ENCODE data around the gene PLB1.

The PLB1 gene

GRCh38 chr2:28534817-28535216 is 39.0 kb downstream of the PLB1 start:
- no peak overlapping the region for H3K9ac ChIP-seq (ENCODE audit: low read length in 2 of 2)
- H3K4me3 ChIP-seq (ENCODE audit: low read length in 2 of 2): no peak overlapping the region

DNA sequence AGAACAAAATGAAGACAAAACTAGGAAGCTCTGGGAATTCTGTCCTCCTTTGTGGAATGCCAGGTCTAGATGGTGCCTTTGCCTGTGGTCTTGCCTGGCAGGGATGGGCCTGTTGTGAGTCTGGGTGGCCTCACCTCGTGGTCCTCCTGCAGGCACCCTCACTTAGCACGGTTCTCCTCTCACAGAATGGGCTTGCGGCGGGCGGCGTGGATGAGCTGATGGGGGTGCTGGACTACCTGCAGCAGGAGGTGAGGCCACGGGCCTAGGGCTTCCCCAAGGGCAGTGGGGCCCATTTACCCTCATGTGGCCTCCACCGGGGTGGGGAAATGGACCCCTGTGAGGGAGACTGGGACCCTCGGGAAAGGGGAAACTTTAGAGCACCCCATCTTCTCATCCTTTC is 42.3 kb downstream of the PLB1 start:
- Histone ChIP-seq H3K36me3 (ENCODE audit: control insufficient read depth in 2 of 2, insufficient read depth in 2 of 2, low read length in 2 of 2) (no peaks in the 10 kb centered on the region), H3K4me3 (ENCODE audit: low read length in 2 of 2) (no peak overlapping the region), H3K9ac (ENCODE audit: low read length in 2 of 2) (no peak overlapping the region), H3K4me1 (ENCODE audit: control insufficient read depth, insufficient read depth, low read length) (no peaks in the 10 kb centered on the region), H3K9me3 (ENCODE audit: control insufficient read depth in 2 of 2, low read length in 2 of 2) (no peaks in the 10 kb centered on the region), H3K27me3 (ENCODE audit: control insufficient read depth in 1 of 2, insufficient read depth in 2 of 2, low read length in 2 of 2) (no peaks in the 10 kb centered on the region), H3K27ac (ENCODE audit: low read length) (no peak overlapping the region)

More at GRCh38 chr2:28534817-28535216, 39.0 kb downstream of the PLB1 start:
- H3K36me3 ChIP-seq (ENCODE audit: control insufficient read depth in 2 of 2, insufficient read depth in 2 of 2, low read length in 2 of 2): no peaks in the 10 kb centered on the region
- no peaks in the 10 kb centered on the region for H3K4me1 ChIP-seq (ENCODE audit: control insufficient read depth, insufficient read depth, low read length)
- H3K27me3 ChIP-seq (ENCODE audit: control insufficient read depth in 1 of 2, insufficient read depth in 2 of 2, low read length in 2 of 2): no peaks in the 10 kb centered on the region
- H3K27ac ChIP-seq (ENCODE audit: low read length): no peak overlapping the region
- H3K9me3 ChIP-seq (ENCODE audit: control insufficient read depth in 2 of 2, low read length in 2 of 2): no peaks in the 10 kb centered on the region

DNA sequence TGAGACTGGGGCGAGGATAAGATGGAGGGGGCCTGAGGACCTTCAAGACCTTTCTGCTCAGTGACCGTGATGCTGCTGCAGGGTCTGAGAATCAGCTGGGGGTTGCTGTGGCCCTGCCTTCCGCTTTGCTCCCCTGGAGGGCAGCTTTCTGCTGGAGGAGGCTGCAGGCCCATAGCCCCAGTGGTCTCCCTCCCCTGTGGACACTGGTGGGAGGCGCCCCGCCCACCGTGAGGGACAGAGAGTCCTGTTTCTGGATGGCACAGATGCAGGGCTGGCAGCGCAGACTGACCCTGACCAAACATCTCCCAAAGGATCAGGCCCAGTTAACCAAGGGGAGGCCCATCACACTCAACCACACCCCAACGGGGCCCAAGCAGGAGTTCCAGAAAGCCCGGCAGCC is 42.8 kb downstream of the PLB1 start:
- no peak overlapping the region for H3K9ac ChIP-seq (ENCODE audit: low read length in 2 of 2)

GRCh38 chr2:28539118-28539541 is 43.3 kb downstream of the PLB1 start:
- H3K4me1 ChIP-seq (ENCODE audit: control insufficient read depth, insufficient read depth, low read length): no peaks in the 10 kb centered on the region
- H3K9me3 ChIP-seq (ENCODE audit: control insufficient read depth in 2 of 2, low read length in 2 of 2): no peaks in the 10 kb centered on the region
- H3K27me3 ChIP-seq (ENCODE audit: control insufficient read depth in 1 of 2, insufficient read depth in 2 of 2, low read length in 2 of 2): no peaks in the 10 kb centered on the region
- H3K4me3 ChIP-seq (ENCODE audit: low read length in 2 of 2): no peak overlapping the region
- H3K27ac ChIP-seq (ENCODE audit: low read length): no peak overlapping the region
- no peak overlapping the region for H3K9ac ChIP-seq (ENCODE audit: low read length in 2 of 2)
- H3K36me3 ChIP-seq (ENCODE audit: control insufficient read depth in 2 of 2, insufficient read depth in 2 of 2, low read length in 2 of 2): no peaks in the 10 kb centered on the region

More for the DNA sequence above, 42.8 kb downstream of the PLB1 start:
- Histone ChIP-seq H3K27me3 (ENCODE audit: control insufficient read depth in 1 of 2, insufficient read depth in 2 of 2, low read length in 2 of 2) (no peaks in the 10 kb centered on the region), H3K4me1 (ENCODE audit: control insufficient read depth, insufficient read depth, low read length) (no peaks in the 10 kb centered on the region), H3K36me3 (ENCODE audit: control insufficient read depth in 2 of 2, insufficient read depth in 2 of 2, low read length in 2 of 2) (no peaks in the 10 kb centered on the region), H3K27ac (ENCODE audit: low read length) (no peak overlapping the region), H3K9me3 (ENCODE audit: control insufficient read depth in 2 of 2, low read length in 2 of 2) (no peaks in the 10 kb centered on the region), H3K4me3 (ENCODE audit: low read length in 2 of 2) (no peak overlapping the region)

GRCh38 chr2:28543316-28544035 is 47.6 kb downstream of the PLB1 start:
- no peaks in the 10 kb centered on the region for H3K4me1 ChIP-seq (ENCODE audit: control insufficient read depth, insufficient read depth, low read length)
- no peaks in the 10 kb centered on the region for H3K36me3 ChIP-seq (ENCODE audit: control insufficient read depth in 2 of 2, insufficient read depth in 2 of 2, low read length in 2 of 2)
- no peaks in the 10 kb centered on the region for H3K27me3 ChIP-seq (ENCODE audit: control insufficient read depth in 1 of 2, insufficient read depth in 2 of 2, low read length in 2 of 2)
- H3K9me3 ChIP-seq (ENCODE audit: control insufficient read depth in 2 of 2, low read length in 2 of 2): no peaks in the 10 kb centered on the region
- no peak overlapping the region for H3K9ac ChIP-seq (ENCODE audit: low read length in 2 of 2)
- H3K27ac ChIP-seq (ENCODE audit: low read length): no peak overlapping the region
- no peak overlapping the region for H3K4me3 ChIP-seq (ENCODE audit: low read length in 2 of 2)

- H3K9ac ChIP-seq (ENCODE audit: low read length in 2 of 2): no peak overlapping the region
- no peak overlapping the region for H3K4me3 ChIP-seq (ENCODE audit: low read length in 2 of 2)
- no peaks in the 10 kb centered on the region for H3K9me3 ChIP-seq (ENCODE audit: control insufficient read depth in 2 of 2, low read length in 2 of 2)
- H3K36me3 ChIP-seq (ENCODE audit: control insufficient read depth in 2 of 2, insufficient read depth in 2 of 2, low read length in 2 of 2): no peaks in the 10 kb centered on the region
- H3K27ac ChIP-seq (ENCODE audit: low read length): no peak overlapping the region
- no peaks in the 10 kb centered on the region for H3K4me1 ChIP-seq (ENCODE audit: control insufficient read depth, insufficient read depth, low read length)
- no peaks in the 10 kb centered on the region for H3K27me3 ChIP-seq (ENCODE audit: control insufficient read depth in 1 of 2, insufficient read depth in 2 of 2, low read length in 2 of 2)
Observed at GRCh38 chr2:28544036-28544346, 48.1 kb downstream of the PLB1 start.

DNA sequence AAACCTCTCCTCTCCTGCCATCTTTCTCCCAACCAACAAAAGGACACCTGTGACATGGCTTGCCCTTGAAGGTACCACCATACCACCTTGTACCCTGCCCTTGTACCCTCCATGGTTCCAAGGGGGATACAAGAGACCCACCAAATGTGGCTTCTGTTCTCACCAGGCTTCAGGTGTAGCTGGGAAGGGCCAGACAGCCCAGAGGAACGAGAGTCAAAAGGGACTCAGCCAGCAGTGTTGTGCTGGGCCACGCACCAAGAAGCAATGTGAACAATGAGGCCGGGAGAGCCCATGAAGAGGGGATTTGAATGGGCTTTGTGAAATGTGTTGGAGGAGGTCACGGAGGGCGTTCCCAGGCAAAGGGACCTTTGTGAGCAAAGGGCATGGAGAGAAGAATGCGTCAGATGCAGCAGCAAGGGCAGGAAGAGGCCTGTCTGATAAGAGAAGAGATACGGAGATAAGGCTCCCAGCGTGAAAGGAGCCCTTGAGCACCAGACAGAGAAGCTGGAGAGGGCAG is 48.6 kb downstream of the PLB1 start:
- no peak overlapping the region for H3K9ac ChIP-seq (ENCODE audit: low read length in 2 of 2)
- no peaks in the 10 kb centered on the region for H3K36me3 ChIP-seq (ENCODE audit: control insufficient read depth in 2 of 2, insufficient read depth in 2 of 2, low read length in 2 of 2)
- H3K27me3 ChIP-seq (ENCODE audit: control insufficient read depth in 1 of 2, insufficient read depth in 2 of 2, low read length in 2 of 2): no peaks in the 10 kb centered on the region
- no peaks in the 10 kb centered on the region for H3K4me1 ChIP-seq (ENCODE audit: control insufficient read depth, insufficient read depth, low read length)
- no peaks in the 10 kb centered on the region for H3K9me3 ChIP-seq (ENCODE audit: control insufficient read depth in 2 of 2, low read length in 2 of 2)
- H3K4me3 ChIP-seq (ENCODE audit: low read length in 2 of 2): no peak overlapping the region
- no peak overlapping the region for H3K27ac ChIP-seq (ENCODE audit: low read length)

DNA sequence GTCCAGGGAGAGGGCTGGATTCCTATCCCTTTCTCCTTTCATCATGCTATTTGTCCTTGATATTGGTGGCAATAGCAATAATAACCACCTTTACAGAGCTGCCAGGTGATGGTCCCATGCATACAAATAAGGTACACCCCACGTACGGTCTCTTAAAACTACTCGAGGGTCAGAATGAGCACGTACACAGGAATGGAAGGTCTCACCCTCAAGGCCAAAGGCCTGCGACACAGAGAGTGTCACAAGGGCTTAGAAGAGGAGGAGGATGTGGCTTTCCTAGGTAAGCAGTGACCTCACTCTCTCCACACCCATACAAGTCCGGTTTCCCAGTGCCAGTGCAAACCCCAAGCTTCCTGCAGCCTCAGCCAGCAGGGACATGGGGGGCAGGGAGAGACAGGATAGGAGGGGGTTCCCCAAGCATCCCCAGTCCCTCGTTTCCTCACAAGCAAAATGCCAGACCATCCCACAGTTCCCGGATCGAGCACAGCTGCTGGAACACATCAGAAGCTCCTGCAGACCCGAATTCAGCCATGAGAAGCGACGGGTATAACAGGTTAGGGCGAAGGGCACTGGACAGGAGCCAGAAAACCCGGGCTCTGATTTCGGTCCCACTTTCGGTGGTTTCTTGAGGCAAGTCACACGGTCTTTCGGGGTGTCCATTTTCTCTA is 49.2 kb downstream of the PLB1 start:
- H3K9me3 ChIP-seq (ENCODE audit: control insufficient read depth in 2 of 2, low read length in 2 of 2): no peaks in the 10 kb centered on the region
- H3K27me3 ChIP-seq (ENCODE audit: control insufficient read depth in 1 of 2, insufficient read depth in 2 of 2, low read length in 2 of 2): no peaks in the 10 kb centered on the region
- no peaks in the 10 kb centered on the region for H3K4me1 ChIP-seq (ENCODE audit: control insufficient read depth, insufficient read depth, low read length)
- no peak overlapping the region for H3K27ac ChIP-seq (ENCODE audit: low read length)
- H3K4me3 ChIP-seq (ENCODE audit: low read length in 2 of 2): no peak overlapping the region
- H3K9ac ChIP-seq (ENCODE audit: low read length in 2 of 2): no peak overlapping the region
- H3K36me3 ChIP-seq (ENCODE audit: control insufficient read depth in 2 of 2, insufficient read depth in 2 of 2, low read length in 2 of 2): no peaks in the 10 kb centered on the region

GRCh38 chr2:28545590-28546200 is 49.8 kb downstream of the PLB1 start:
- Histone ChIP-seq H3K27me3 (ENCODE audit: control insufficient read depth in 1 of 2, insufficient read depth in 2 of 2, low read length in 2 of 2) (no peaks in the 10 kb centered on the region), H3K4me1 (ENCODE audit: control insufficient read depth, insufficient read depth, low read length) (no peaks in the 10 kb centered on the region), H3K36me3 (ENCODE audit: control insufficient read depth in 2 of 2, insufficient read depth in 2 of 2, low read length in 2 of 2) (no peaks in the 10 kb centered on the region), H3K4me3 (ENCODE audit: low read length in 2 of 2) (no peak overlapping the region), H3K9ac (ENCODE audit: low read length in 2 of 2) (no peak overlapping the region), H3K9me3 (ENCODE audit: control insufficient read depth in 2 of 2, low read length in 2 of 2) (no peaks in the 10 kb centered on the region), H3K27ac (ENCODE audit: low read length) (no peak overlapping the region)

DNA sequence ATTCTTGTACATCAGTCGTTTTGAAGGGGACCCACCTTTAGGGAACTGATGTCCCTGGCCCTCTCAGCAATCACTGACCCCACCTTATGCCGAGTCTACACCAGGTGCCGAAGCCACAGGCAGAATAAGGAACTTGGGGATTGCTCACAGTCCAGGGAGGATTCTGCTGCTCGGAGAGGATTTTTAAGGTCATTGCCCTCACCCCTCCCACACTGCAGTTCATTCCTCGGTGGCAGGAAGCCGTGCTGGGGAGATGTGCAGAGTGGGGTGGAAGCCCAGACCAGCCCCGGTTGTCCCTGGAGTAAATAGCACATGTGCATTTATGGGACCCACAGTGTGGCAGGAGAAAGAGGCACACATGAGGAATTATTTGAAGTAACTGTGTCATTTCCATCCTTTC is 50.4 kb downstream of the PLB1 start:
- Histone ChIP-seq H3K4me3 (ENCODE audit: low read length in 2 of 2) (no peak overlapping the region), H3K36me3 (ENCODE audit: control insufficient read depth in 2 of 2, insufficient read depth in 2 of 2, low read length in 2 of 2) (no peaks in the 10 kb centered on the region), H3K27me3 (ENCODE audit: control insufficient read depth in 1 of 2, insufficient read depth in 2 of 2, low read length in 2 of 2) (no peaks in the 10 kb centered on the region), H3K9me3 (ENCODE audit: control insufficient read depth in 2 of 2, low read length in 2 of 2) (no peaks in the 10 kb centered on the region), H3K4me1 (ENCODE audit: control insufficient read depth, insufficient read depth, low read length) (no peaks in the 10 kb centered on the region), H3K27ac (ENCODE audit: low read length) (no peak overlapping the region), H3K9ac (ENCODE audit: low read length in 2 of 2) (no peak overlapping the region)
